CD1c-positive myeloid dendritic cell (primary cell): ENCODE measurements around the gene NARF.
A peak's percentile ranks its signal among the peaks of the same experiment; 100 is the strongest.
"Not testable (repeated sequence)": the region's sequence is repeated elsewhere in the genome, so short reads cannot be mapped to it uniquely, and the experiment has no call there.

Experiments used
- DNase-seq: peaks from one replicate; pipeline ENCODE4 v3.0.0-alpha.2; 2016; ENCODE audit errors: extremely low spot score

The NARF gene

DNA sequence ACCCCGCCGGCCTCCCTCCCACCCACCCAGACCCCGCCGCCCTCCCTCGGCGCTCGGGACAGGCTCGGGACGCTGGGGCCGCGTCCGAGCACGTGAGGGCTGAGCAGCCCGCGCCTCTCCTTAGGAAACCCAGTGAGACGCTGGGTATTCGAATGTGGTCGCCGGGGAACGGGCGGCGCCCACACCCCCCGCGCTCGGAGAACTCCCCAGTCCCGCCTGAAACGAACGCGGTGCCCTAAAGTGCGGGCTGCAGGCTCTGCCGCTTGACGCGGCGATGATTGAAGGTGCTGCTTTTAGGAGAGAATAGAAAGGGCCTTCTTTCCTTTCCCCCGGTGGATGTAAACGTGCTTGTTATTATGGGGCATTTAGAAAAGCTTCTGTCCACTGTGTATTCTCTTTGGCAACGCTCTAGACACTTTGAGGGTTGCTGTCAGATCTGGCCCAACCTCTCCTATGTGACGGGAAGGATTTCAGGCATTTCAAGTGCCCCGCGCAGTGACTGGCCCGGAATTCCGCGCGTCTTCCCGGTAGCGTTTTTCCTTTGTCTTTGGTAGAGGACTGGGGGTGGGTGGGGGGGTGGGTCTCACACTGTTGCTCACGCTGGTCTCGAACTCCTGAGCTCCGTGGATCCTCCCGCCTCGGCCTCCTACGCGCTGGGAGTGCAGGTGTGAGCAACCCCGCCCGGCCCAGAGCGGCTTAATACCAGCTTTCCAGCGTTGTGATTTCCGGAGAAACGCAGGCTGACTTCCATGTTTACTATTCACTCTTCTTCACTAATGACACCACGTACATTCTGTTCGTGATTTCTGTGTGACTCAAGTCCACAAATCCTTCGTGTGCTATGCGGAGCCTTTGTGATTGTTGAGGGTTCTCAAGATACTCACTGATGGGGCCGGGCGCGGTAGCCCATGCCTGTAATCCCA is 39.2 kb downstream of the NARF start:
- DNase-seq, result peak; percentile 55

DNA sequence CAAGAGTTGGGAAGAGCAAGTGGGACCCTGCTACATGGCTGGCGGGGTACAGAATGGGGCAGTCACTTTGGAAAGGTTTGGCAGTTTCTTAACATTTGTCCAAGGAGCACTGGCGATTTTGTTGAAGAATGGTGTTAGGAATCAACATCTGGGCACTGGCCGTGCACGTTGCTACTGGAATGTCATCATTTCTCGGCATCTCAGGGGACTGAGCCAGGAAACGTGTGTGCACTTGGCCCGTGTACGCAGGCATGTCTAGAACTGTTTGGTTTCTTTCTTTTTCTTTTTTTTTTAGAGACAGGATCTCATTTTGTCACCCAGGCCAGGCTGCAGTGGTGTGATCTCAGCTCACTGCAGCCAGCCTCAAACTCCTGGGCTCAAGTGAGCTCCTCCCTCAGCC is 43.7 kb downstream of the NARF start:
- DNase-seq, result no peak

- no peak for DNase-seq
These were observed 44.7 kb downstream of the NARF start for GRCh38 chr17:82503094-82503727.

DNA sequence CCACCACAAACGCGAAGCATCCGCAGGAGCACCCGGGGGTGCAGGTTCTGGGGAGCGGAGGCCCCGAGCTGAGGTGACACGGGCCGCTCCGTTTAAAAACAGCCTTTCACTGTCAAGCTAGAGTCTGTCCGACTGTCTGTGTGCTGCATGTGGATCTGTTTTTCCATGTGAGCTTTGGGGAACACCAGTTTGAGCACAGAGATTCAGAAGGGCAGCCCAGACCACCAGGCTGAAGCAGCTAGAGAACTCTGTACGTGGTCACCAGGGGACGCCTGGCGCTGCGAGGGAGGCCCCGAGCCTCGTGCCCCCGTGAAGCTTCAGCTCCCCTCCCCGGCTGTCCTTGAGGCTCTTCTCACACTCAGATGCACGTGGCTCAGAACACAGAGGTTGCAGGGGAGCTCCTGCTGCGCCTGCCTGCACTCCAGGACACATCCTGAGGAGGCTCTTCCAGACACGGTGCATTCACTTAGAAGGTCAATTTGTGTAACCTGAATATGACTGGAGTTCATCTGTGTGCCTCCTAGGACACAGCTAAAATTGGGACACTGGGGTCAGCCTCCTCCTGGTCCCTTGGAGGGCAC is 45.3 kb downstream of the NARF start:
- no peak for DNase-seq

DNA sequence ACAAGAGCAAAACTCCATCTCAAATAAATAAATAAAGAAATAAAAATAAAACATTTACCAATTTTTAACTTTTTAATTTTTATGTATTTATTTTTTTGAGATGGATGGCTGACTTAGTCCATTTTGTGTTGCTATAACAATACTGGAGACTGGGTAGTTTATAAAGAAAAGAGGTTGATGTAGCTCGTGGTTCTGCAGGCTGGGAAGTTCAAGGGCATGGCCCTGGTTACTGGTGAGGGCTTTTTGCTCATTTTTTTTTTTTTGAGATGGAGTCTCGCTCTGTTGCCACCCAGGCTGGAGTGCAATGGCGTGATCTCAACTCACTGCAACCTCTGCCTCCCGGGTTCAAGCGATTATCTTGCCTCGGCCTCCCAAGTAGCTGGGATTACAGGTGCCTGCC is 46.8 kb downstream of the NARF start:
- no peak for DNase-seq

DNA sequence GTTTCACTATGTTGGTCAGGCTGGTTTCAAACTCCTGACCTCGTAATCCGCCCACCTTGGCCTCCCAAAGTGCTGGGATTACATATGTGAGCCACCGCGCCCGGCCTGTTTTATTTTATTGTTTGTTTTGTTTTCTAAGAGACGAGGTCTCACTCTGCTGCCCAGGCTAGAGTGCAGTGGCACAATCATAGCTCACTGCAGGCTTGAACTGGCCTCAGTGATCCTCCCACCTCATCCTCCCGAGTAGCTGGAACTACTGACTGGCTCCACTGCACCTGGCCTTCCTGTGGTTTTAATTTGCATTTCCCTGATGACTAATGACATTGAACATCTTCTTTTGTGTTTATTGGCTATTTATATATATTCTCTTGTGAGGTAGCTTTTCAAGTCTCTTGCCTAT is 47.9 kb downstream of the NARF start:
- not testable (repeated sequence) for DNase-seq

- no peak for DNase-seq
These were observed 49.2 kb downstream of the NARF start for GRCh38 chr17:82507631-82508175.

GRCh38 chr17:82511642-82512041 is 53.1 kb downstream of the NARF start:
- DNase-seq, result not testable (repeated sequence)

- not testable (repeated sequence) for DNase-seq
These were observed 55.3 kb downstream of the NARF start for GRCh38 chr17:82513864-82514263.

DNA sequence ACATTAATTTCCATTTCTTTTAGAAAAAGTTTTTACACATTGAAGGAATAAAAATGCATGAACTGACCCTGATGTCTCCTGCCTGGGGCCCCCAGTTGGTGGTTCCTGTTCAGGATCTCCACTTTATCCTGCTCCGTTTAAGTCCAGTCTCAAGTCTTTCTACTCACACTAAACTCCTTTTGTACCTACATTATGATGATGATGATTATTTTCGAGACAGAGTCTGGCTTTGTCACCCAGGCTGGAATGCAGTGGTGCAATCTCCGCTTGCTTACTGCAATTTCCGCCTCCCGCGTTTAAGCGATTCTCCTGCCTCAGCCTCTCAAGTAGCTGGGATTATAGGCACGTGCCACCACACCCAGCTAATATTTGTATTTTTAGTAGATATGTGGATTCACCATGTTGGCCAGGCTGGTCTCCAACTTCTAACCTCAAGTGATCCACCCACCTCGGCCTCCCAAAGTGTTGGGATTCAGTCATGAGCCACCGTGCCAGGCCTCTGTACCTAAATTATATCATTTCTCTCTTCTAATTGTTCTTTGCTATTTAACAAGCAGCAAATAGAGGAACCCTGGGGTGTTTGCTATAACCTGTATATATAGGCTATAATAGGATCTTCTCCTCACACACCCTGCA is 58.8 kb downstream of the NARF start:
- DNase-seq, result no peak

- peak; percentile 97 for DNase-seq
These were observed 60.6 kb downstream of the NARF start, which contains the start of gene FOXK2 for GRCh38 chr17:82518826-82519810. Gene FOXK2 (plus strand): TSS chr17:82519732. CDS start chr17:82519889, 157 bp downstream.

- peak; percentile 44 for DNase-seq
These were observed 61.7 kb downstream of the NARF start for GRCh38 chr17:82519971-82520903.

DNA sequence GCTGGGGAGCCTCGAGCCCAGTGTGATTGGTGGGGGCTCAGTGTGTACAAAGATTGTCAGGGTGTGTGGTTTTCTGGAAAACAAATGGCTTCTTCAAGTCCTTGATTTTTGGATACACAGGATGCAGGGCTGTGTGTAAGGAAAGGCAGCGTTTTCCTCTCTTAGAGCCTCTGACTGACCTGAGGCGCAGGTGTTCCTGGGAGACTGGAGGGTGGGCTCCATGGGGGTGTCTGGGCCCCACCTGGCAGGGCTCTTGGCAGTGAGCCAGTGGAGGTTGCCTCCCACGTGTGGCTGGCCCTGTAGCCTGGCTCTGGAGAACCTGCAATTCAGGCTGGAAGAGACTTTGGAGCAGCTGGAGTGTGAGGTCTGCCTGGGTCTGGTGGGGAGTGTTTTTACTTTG is 66.0 kb downstream of the NARF start:
- no peak for DNase-seq

GRCh38 chr17:82525712-82526111 is 67.2 kb downstream of the NARF start:
- no peak for DNase-seq

GRCh38 chr17:82527898-82528297 is 69.4 kb downstream of the NARF start:
- DNase-seq, result no peak

- DNase-seq, result peak; percentile 33
These were observed 70.1 kb downstream of the NARF start for GRCh38 chr17:82528484-82529265.

GRCh38 chr17:82529914-82530300 is 71.4 kb downstream of the NARF start:
- DNase-seq, result no peak

- no peak for DNase-seq
These were observed 72.9 kb downstream of the NARF start for GRCh38 chr17:82531431-82531881.

- no peak for DNase-seq
These were observed 75.9 kb downstream of the NARF start for GRCh38 chr17:82534401-82534812.
